ENCODE measurements around the gene PRPF39. TPM values are rescaled to one million over a fixed set of nuclear protein-coding genes. Genes with fewer than 3 reads are reported as not detected.
A peak's percentile ranks its signal among the peaks of the same experiment; 100 is the strongest.

PRPF39 gene
- total and polyA plus RNA-seq, 2 of the 13 experiments (the other 11 are each of a cell fraction or from before 2014, with no cell fraction given): 44.2 to 65.0 TPM

DNA sequence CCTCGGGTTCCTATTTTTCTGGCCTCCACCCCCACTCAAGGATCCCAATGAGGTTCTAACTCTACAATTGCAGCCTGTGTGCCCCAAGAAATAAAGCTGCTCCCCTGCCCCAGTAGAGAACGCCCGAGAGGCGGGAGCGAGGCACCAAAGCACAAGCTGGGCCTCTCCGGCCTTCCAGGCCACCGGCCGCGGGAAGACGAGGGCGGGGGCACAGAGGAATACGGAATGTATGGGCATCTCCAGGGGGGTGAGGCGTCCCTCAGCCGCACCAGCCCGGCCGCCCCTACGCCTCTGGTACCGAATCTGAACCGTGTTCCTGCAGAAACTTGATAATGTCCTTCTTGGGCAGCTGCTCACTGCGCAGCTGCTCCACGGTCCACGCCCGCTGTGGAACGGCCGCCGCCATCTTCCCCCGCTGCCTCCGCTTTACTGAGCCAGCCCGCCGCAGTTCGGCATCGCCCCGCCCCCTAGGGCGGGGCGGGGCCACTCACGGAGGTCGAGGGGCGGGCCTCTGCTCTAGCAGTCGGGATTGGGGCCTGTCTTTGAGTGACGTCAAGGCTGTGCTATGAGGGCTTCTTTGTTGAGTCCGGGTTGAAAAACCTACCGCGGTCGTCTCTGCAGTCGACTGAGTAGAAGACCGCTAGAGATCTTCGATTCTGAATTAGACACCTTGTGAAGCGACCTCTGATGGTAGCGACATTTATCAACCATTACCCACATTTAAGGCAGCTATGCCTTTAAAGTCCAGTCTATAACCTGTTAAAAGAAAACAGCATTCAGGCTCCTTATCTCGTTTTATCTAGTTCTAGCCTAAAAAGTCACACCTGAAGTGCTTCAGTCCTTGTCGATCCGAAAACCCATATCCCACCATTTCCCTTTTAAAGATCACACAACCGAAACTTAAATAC lies 50.4 kb downstream of the PRPF39 start, which contains the start of gene FKBP3 (continued):
- TF ChIP-seq, protein P1, sequence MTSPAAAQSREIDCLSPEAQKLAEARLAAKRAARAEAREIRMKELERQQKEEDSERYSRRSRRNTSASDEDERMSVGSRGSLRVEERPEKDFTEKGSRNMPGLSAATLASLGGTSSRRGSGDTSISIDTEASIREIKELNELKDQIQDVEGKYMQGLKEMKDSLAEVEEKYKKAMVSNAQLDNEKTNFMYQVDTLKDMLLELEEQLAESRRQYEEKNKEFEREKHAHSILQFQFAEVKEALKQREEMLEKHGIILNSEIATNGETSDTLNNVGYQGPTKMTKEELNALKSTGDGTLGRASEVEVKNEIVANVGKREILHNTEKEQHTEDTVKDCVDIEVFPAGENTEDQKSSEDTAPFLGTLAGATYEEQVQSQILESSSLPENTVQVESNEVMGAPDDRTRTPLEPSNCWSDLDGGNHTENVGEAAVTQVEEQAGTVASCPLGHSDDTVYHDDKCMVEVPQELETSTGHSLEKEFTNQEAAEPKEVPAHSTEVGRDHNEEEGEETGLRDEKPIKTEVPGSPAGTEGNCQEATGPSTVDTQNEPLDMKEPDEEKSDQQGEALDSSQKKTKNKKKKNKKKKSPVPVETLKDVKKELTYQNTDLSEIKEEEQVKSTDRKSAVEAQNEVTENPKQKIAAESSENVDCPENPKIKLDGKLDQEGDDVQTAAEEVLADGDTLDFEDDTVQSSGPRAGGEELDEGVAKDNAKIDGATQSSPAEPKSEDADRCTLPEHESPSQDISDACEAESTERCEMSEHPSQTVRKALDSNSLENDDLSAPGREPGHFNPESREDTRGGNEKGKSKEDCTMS (CRISPR knock-in tag; conservative IDR thresholded peaks at IDR 0.05): no peak
- no peak for TF ChIP-seq MED13 (CRISPR knock-in tag; IDR thresholded peaks at IDR 0.05)
- TF ChIP-seq GATA4 (IDR thresholded peaks at IDR 0.05; ENCODE audit: borderline replicate concordance, low read depth): peak; percentile 56; the same call in 1 of the 2 replicates
- TF ChIP-seq, protein P2, sequence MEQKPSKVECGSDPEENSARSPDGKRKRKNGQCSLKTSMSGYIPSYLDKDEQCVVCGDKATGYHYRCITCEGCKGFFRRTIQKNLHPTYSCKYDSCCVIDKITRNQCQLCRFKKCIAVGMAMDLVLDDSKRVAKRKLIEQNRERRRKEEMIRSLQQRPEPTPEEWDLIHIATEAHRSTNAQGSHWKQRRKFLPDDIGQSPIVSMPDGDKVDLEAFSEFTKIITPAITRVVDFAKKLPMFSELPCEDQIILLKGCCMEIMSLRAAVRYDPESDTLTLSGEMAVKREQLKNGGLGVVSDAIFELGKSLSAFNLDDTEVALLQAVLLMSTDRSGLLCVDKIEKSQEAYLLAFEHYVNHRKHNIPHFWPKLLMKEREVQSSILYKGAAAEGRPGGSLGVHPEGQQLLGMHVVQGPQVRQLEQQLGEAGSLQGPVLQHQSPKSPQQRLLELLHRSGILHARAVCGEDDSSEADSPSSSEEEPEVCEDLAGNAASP (CRISPR knock-in tag; IDR thresholded peaks at IDR 0.05; ENCODE audit: borderline replicate concordance): peak; percentile 44; the same call in 1 of the 2 replicates
- TF ChIP-seq ZIK1 (CRISPR knock-in tag; IDR thresholded peaks at IDR 0.05; ENCODE audit: borderline replicate concordance, low read depth): peak; percentile 34; the same call in 1 of the 2 replicates
- peak; percentile 64; the same call in 1 of the 2 replicates for TF ChIP-seq KDM5B (CRISPR knock-in tag; IDR thresholded peaks at IDR 0.05; ENCODE audit: borderline replicate concordance)
- TF ChIP-seq ZNF782 (CRISPR knock-in tag; IDR thresholded peaks at IDR 0.05; ENCODE audit: borderline replicate concordance): peak; percentile 69; the same call in 1 of the 2 replicates
- no peak; the same call in 1 of the 2 replicates for TF ChIP-seq CBX5 (CRISPR knock-in tag; IDR thresholded peaks at IDR 0.05; ENCODE audit: borderline replicate concordance)
- TF ChIP-seq ZFP82 (CRISPR knock-in tag; IDR thresholded peaks at IDR 0.05; ENCODE audit: borderline replicate concordance): no peak
- TF ChIP-seq NCOR1 (IDR thresholded peaks at IDR 0.05; ENCODE audit: borderline replicate concordance, low read length): peak; percentile 42; the same call in 1 of the 2 replicates
- TF ChIP-seq HDAC6 (IDR thresholded peaks at IDR 0.05; ENCODE audit: low read depth, low read length): no peak
- peak; percentile 70; the same call in 1 of the 2 replicates for TF ChIP-seq SRY (CRISPR knock-in tag; IDR thresholded peaks at IDR 0.05)
- TF ChIP-seq EED (CRISPR knock-in tag; IDR thresholded peaks at IDR 0.05): no peak
- TF ChIP-seq MTF2 (CRISPR knock-in tag; IDR thresholded peaks at IDR 0.05; ENCODE audit: borderline replicate concordance): no peak
- TF ChIP-seq ZNF12 (CRISPR knock-in tag; IDR thresholded peaks at IDR 0.05): peak; percentile 70
- TF ChIP-seq, protein P3, sequence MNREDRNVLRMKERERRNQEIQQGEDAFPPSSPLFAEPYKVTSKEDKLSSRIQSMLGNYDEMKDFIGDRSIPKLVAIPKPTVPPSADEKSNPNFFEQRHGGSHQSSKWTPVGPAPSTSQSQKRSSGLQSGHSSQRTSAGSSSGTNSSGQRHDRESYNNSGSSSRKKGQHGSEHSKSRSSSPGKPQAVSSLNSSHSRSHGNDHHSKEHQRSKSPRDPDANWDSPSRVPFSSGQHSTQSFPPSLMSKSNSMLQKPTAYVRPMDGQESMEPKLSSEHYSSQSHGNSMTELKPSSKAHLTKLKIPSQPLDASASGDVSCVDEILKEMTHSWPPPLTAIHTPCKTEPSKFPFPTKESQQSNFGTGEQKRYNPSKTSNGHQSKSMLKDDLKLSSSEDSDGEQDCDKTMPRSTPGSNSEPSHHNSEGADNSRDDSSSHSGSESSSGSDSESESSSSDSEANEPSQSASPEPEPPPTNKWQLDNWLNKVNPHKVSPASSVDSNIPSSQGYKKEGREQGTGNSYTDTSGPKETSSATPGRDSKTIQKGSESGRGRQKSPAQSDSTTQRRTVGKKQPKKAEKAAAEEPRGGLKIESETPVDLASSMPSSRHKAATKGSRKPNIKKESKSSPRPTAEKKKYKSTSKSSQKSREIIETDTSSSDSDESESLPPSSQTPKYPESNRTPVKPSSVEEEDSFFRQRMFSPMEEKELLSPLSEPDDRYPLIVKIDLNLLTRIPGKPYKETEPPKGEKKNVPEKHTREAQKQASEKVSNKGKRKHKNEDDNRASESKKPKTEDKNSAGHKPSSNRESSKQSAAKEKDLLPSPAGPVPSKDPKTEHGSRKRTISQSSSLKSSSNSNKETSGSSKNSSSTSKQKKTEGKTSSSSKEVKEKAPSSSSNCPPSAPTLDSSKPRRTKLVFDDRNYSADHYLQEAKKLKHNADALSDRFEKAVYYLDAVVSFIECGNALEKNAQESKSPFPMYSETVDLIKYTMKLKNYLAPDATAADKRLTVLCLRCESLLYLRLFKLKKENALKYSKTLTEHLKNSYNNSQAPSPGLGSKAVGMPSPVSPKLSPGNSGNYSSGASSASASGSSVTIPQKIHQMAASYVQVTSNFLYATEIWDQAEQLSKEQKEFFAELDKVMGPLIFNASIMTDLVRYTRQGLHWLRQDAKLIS (CRISPR knock-in tag; IDR thresholded peaks at IDR 0.05): no peak
- peak; percentile 94 for TF ChIP-seq PHF8 (CRISPR knock-in tag; IDR thresholded peaks at IDR 0.05)
- TF ChIP-seq, protein P4, sequence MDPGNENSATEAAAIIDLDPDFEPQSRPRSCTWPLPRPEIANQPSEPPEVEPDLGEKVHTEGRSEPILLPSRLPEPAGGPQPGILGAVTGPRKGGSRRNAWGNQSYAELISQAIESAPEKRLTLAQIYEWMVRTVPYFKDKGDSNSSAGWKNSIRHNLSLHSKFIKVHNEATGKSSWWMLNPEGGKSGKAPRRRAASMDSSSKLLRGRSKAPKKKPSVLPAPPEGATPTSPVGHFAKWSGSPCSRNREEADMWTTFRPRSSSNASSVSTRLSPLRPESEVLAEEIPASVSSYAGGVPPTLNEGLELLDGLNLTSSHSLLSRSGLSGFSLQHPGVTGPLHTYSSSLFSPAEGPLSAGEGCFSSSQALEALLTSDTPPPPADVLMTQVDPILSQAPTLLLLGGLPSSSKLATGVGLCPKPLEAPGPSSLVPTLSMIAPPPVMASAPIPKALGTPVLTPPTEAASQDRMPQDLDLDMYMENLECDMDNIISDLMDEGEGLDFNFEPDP (CRISPR knock-in tag; conservative IDR thresholded peaks at IDR 0.05): no peak
- 0 out of 2 replicates have a peak, but pooled peaks have one; percentile 61 for TF ChIP-seq POLR2AphosphoS2 (IDR thresholded peaks at IDR 0.05; ENCODE audit: low read depth, low read length)

Measured in HepG2 (cell line).